ENCODE data around the gene LRRC61.

The LRRC61 gene

DNA sequence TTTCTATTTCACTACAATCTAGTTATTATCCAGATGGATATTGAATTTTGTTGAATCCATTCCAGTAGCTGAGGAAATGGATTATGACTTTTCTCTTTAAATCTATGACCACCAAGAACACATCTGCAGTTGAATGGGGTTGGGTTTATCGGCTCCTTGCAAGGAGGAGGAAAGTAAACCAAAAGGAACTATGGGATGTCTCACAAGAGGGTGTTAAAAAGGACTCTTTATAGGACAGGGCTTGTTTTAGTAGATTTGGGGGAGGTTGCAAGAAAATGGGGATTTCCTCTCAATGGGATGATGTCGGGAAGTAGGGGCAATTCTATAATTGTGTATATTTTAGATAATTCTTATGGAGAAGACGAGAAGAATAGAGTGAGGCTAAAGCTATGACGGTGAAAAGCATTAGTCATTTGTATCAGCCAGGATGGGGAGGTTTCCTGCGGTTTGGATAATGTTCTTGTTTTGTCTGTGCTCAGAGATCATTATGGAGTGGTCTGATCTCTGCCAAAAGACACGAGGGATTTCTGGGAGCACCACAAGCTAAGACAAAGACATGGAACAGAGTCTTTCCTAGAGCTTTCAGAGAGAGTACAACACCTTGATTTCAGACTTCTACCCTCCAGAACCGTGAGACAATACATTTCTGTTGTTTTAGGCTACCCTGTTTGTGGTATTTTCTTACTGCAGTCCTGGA lies 5.3 kb upstream of the LRRC61 start:
- H3K27ac ChIP-seq (ENCODE audit: insufficient read depth, low read length, poor library complexity, severe bottlenecking), result no peak overlapping the region
- H3K4me1 ChIP-seq (ENCODE audit: control insufficient read depth, insufficient read depth, low read length, poor library complexity, severe bottlenecking), result peaks cover 10% of the 10 kb centered on the region
- no peaks in the 10 kb centered on the region for H3K9me3 ChIP-seq (ENCODE audit: control insufficient read depth, low read length)
- no peak for DNase-seq
- H3K27me3 ChIP-seq (replicated peaks; ENCODE audit: control insufficient read depth, insufficient read depth, low read length, poor library complexity, severe bottlenecking), result no peaks in the 10 kb centered on the region
- H3K4me3 ChIP-seq (ENCODE audit: insufficient read depth, low read depth, low read length, poor library complexity, severe bottlenecking), result no peak overlapping the region
- no peaks in the 10 kb centered on the region for H3K36me3 ChIP-seq (ENCODE audit: control insufficient read depth, insufficient read depth, low read length)

- no peak for DNase-seq
- Histone ChIP-seq H3K9me3 (ENCODE audit: control insufficient read depth, low read length) (no peaks in the 10 kb centered on the region), H3K27me3 (replicated peaks; ENCODE audit: control insufficient read depth, insufficient read depth, low read length, poor library complexity, severe bottlenecking) (no peaks in the 10 kb centered on the region), H3K27ac (ENCODE audit: insufficient read depth, low read length, poor library complexity, severe bottlenecking) (no peak overlapping the region), H3K4me3 (ENCODE audit: insufficient read depth, low read depth, low read length, poor library complexity, severe bottlenecking) (peak overlapping the region; percentile 82), H3K4me1 (ENCODE audit: control insufficient read depth, insufficient read depth, low read length, poor library complexity, severe bottlenecking) (peaks cover 16% of the 10 kb centered on the region), H3K36me3 (ENCODE audit: control insufficient read depth, insufficient read depth, low read length) (peaks cover 5% of the 10 kb centered on the region)
Measured at GRCh38 chr7:150321788-150322113, 1.4 kb upstream of the LRRC61 start.

- Histone ChIP-seq H3K9me3 (ENCODE audit: control insufficient read depth, low read length) (no peaks in the 10 kb centered on the region), H3K4me3 (ENCODE audit: insufficient read depth, low read depth, low read length, poor library complexity, severe bottlenecking) (peak overlapping the region; percentile 82), H3K27ac (ENCODE audit: insufficient read depth, low read length, poor library complexity, severe bottlenecking) (peak overlapping the region; percentile 79), H3K4me1 (ENCODE audit: control insufficient read depth, insufficient read depth, low read length, poor library complexity, severe bottlenecking) (peaks cover 16% of the 10 kb centered on the region), H3K27me3 (replicated peaks; ENCODE audit: control insufficient read depth, insufficient read depth, low read length, poor library complexity, severe bottlenecking) (no peaks in the 10 kb centered on the region), H3K36me3 (ENCODE audit: control insufficient read depth, insufficient read depth, low read length) (peaks cover 7% of the 10 kb centered on the region)
- peak in 1 of 3 donors; percentile 13 for DNase-seq
Measured at GRCh38 chr7:150322114-150322832, 882 bp upstream of the LRRC61 start.

DNA sequence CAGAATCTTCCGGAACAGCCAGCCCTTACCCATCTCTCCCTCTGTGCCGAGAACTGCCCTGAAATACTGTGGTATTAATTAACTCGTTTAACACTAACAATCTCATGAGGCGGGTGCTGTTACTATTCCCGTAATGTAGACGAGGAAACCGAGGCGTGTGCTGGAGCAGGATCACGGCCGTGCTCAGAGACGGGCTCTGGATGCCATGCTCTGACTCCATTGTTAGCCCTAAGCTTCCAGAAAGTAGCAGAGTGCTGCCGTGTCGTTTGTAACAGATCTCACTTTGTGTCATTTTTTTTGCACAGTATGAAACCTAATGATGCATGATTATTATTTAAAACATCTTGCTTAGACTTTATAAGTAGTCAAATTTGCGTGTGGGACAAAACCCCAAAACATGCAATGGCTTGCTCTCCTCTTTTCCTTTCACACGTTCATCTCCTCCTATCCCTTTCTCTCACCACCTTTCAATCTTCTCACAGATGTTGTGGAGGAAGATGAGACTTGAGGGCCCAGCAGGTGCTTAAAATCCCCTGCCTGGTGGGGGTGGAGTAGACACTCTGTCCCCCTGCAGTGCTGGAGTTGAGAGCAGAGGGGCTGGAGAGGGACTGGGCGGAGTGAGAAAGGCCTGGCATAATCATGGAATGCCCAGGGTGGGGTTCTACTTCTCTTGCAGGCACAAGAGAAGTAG lies 672 bp downstream of the LRRC61 start:
- DNase-seq, result no peak
- Histone ChIP-seq H3K27ac (ENCODE audit: insufficient read depth, low read length, poor library complexity, severe bottlenecking) (peak overlapping the region; percentile 79), H3K9me3 (ENCODE audit: control insufficient read depth, low read length) (no peaks in the 10 kb centered on the region), H3K27me3 (replicated peaks; ENCODE audit: control insufficient read depth, insufficient read depth, low read length, poor library complexity, severe bottlenecking) (no peaks in the 10 kb centered on the region), H3K4me3 (ENCODE audit: insufficient read depth, low read depth, low read length, poor library complexity, severe bottlenecking) (peak overlapping the region; percentile 82), H3K4me1 (ENCODE audit: control insufficient read depth, insufficient read depth, low read length, poor library complexity, severe bottlenecking) (peaks cover 16% of the 10 kb centered on the region), H3K36me3 (ENCODE audit: control insufficient read depth, insufficient read depth, low read length) (peaks cover 14% of the 10 kb centered on the region)

DNA sequence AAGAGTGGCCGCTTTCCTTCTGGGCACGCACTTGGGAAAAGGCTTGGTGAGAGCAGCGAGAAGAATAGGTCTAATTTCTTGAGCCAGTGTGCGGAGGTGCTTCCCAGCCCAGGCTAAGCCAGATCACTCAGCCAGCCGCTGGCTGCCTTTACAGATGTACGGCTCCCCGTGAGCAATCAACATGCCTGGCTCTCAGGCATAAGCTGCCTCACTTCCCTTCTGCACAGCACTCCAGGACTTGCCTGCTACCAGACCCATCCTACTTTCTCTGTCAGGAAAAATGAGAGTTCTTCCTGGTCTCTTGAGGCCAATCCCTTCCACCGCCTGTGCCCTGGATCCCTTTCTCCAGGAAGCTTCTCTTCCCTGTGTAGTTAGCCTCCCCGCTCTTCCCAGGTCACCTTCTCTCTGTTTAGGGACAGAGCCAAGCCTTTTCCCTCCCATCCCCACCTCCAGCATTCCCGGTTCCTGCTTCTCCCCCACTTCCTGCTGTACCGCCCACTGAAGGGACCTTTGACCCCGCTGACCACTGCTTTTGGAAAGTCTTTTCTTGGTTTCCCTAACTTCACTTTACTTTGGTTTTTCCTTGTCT lies 1.3 kb downstream of the LRRC61 start:
- Histone ChIP-seq H3K27ac (ENCODE audit: insufficient read depth, low read length, poor library complexity, severe bottlenecking) (no peak overlapping the region), H3K4me3 (ENCODE audit: insufficient read depth, low read depth, low read length, poor library complexity, severe bottlenecking) (no peak overlapping the region), H3K9me3 (ENCODE audit: control insufficient read depth, low read length) (no peaks in the 10 kb centered on the region), H3K4me1 (ENCODE audit: control insufficient read depth, insufficient read depth, low read length, poor library complexity, severe bottlenecking) (peaks cover 16% of the 10 kb centered on the region), H3K27me3 (replicated peaks; ENCODE audit: control insufficient read depth, insufficient read depth, low read length, poor library complexity, severe bottlenecking) (no peaks in the 10 kb centered on the region), H3K36me3 (ENCODE audit: control insufficient read depth, insufficient read depth, low read length) (peaks cover 19% of the 10 kb centered on the region)
- DNase-seq, result no peak

- H3K36me3 ChIP-seq (ENCODE audit: control insufficient read depth, insufficient read depth, low read length), result peaks cover 25% of the 10 kb centered on the region
- H3K27me3 ChIP-seq (replicated peaks; ENCODE audit: control insufficient read depth, insufficient read depth, low read length, poor library complexity, severe bottlenecking), result no peaks in the 10 kb centered on the region
- peaks cover 16% of the 10 kb centered on the region for H3K4me1 ChIP-seq (ENCODE audit: control insufficient read depth, insufficient read depth, low read length, poor library complexity, severe bottlenecking)
- no peaks in the 10 kb centered on the region for H3K9me3 ChIP-seq (ENCODE audit: control insufficient read depth, low read length)
- DNase-seq, result no peak
- H3K27ac ChIP-seq (ENCODE audit: insufficient read depth, low read length, poor library complexity, severe bottlenecking), result no peak overlapping the region
- H3K4me3 ChIP-seq (ENCODE audit: insufficient read depth, low read depth, low read length, poor library complexity, severe bottlenecking), result no peak overlapping the region
Measured at GRCh38 chr7:150325110-150325611, 2.0 kb downstream of the LRRC61 start.

GRCh38 chr7:150325901-150326300 lies 2.7 kb downstream of the LRRC61 start:
- DNase-seq, result no peak
- Histone ChIP-seq H3K27me3 (replicated peaks; ENCODE audit: control insufficient read depth, insufficient read depth, low read length, poor library complexity, severe bottlenecking) (no peaks in the 10 kb centered on the region), H3K36me3 (ENCODE audit: control insufficient read depth, insufficient read depth, low read length) (peaks cover 31% of the 10 kb centered on the region), H3K4me1 (ENCODE audit: control insufficient read depth, insufficient read depth, low read length, poor library complexity, severe bottlenecking) (peaks cover 16% of the 10 kb centered on the region), H3K4me3 (ENCODE audit: insufficient read depth, low read depth, low read length, poor library complexity, severe bottlenecking) (no peak overlapping the region), H3K27ac (ENCODE audit: insufficient read depth, low read length, poor library complexity, severe bottlenecking) (no peak overlapping the region), H3K9me3 (ENCODE audit: control insufficient read depth, low read length) (no peaks in the 10 kb centered on the region)

DNA sequence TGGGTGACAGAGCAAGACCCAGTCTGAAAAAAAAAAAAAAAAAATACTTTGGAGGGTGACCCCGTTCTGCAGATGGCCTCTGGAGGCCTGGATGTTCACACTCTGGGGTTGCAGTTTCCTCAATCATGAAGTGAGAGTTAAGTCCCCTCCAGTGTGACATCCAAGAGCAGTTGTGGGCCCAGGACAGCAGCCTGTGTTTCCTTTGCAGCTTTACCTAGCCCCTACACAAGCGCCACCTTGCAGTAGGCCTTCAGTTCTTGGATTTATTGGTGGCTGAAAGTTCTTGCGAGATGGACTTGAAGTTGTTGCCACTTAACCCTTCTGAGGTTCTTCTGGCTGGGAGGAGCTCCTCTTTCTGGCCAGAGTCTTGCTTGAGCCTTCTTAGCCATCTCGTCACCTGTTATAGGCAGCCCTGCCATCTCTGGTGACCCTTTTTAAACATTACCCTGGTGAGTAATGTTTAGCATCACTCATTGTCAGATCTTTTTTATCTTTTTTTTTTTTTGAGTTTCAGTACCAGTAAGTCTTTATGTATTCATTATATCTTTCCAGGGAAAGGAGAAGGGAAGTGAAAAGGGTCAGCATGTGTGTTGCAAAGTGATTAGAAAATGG lies 3.6 kb downstream of the LRRC61 start:
- no peaks in the 10 kb centered on the region for H3K27me3 ChIP-seq (replicated peaks; ENCODE audit: control insufficient read depth, insufficient read depth, low read length, poor library complexity, severe bottlenecking)
- H3K27ac ChIP-seq (ENCODE audit: insufficient read depth, low read length, poor library complexity, severe bottlenecking), result no peak overlapping the region
- no peaks in the 10 kb centered on the region for H3K9me3 ChIP-seq (ENCODE audit: control insufficient read depth, low read length)
- H3K36me3 ChIP-seq (ENCODE audit: control insufficient read depth, insufficient read depth, low read length), result peaks cover 31% of the 10 kb centered on the region
- H3K4me3 ChIP-seq (ENCODE audit: insufficient read depth, low read depth, low read length, poor library complexity, severe bottlenecking), result no peak overlapping the region
- H3K4me1 ChIP-seq (ENCODE audit: control insufficient read depth, insufficient read depth, low read length, poor library complexity, severe bottlenecking), result peaks cover 16% of the 10 kb centered on the region
- DNase-seq, result no peak

DNA sequence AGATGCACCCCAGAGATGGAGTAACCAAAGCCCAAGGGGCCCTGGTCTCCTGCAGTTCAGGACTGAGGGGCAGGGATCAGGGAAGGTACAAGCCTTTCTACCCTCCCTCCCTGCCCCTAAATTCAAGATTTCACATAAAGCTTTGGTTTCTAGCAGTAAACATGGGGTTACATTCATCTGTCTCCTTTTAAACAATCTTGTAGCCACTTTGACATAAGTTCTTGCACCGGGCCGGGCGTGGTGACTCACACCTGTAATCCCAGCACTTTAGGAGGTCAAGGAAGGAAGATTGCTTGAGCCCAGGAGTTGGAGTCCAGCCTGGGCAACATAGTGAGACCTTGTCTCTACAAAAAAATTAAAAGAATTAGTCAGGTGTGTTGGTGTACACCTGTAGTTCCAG lies 4.2 kb downstream of the LRRC61 start:
- Histone ChIP-seq H3K4me3 (ENCODE audit: insufficient read depth, low read depth, low read length, poor library complexity, severe bottlenecking) (no peak overlapping the region), H3K4me1 (ENCODE audit: control insufficient read depth, insufficient read depth, low read length, poor library complexity, severe bottlenecking) (peaks cover 11% of the 10 kb centered on the region), H3K27me3 (replicated peaks; ENCODE audit: control insufficient read depth, insufficient read depth, low read length, poor library complexity, severe bottlenecking) (no peaks in the 10 kb centered on the region), H3K36me3 (ENCODE audit: control insufficient read depth, insufficient read depth, low read length) (peaks cover 31% of the 10 kb centered on the region), H3K27ac (ENCODE audit: insufficient read depth, low read length, poor library complexity, severe bottlenecking) (no peak overlapping the region), H3K9me3 (ENCODE audit: control insufficient read depth, low read length) (no peaks in the 10 kb centered on the region)
- DNase-seq, result no peak

Measured in effector memory CD4-positive, alpha-beta T cell (primary cell).